Breast epithelium (tissue), 3 donors: ENCODE data around the gene C3orf49.

Experiments used
- CTCF ChIP-seq, 3 donors: fragments of 450-650 bp; IDR thresholded peaks; one replicate each; pipeline ENCODE4 v1.5.1; 2016 to 2017; ENCODE audit warnings: antibody characterized with exemption in 3 of 3, mild to moderate bottlenecking in 3 of 3, moderate library complexity in 3 of 3
- POLR2AphosphoS5 ChIP-seq, 3 donors: sonication (generic); formaldehyde crosslinking; IDR thresholded peaks; one replicate each; pipeline ENCODE4 v1.6.1; 2017; ENCODE audit warnings: antibody characterized with exemption in 3 of 3

GRCh38 chr3:63853106-63853505 is 34.0 kb downstream of the C3orf49 start:
- TF ChIP-seq CTCF (IDR thresholded peaks at IDR 0.05) (no peak), POLR2AphosphoS5 (IDR thresholded peaks at IDR 0.05) (no peak)
